ENCODE measurements around the gene EML1. TPM values are rescaled to one million over a fixed set of nuclear protein-coding genes. Genes with fewer than 3 reads are reported as not detected.

The EML1 gene
- polyA plus RNA-seq, 3 donors = 5.2 to 19.6 (median 14.1) TPM

- no peak overlapping the region for H3K27ac ChIP-seq (ENCODE audit: low read depth, low read length)
- WGBS, 3 donors = 85 to 94% (median 91%) methylated on average over 6 of the region's 6 CpGs
Observed at GRCh38 chr14:99812892-99813291, 19.7 kb downstream of the EML1 start.

- 59 to 95% (median 77%) methylated on average over 6 of the region's 6 CpGs for WGBS, 3 donors
- H3K27ac ChIP-seq (ENCODE audit: low read depth, low read length) = no peak overlapping the region
Observed at GRCh38 chr14:99815696-99816095, 22.5 kb downstream of the EML1 start.

- 70 to 91% (median 85%) methylated on average over 7 of the region's 7 CpGs for WGBS, 3 donors
- no peak overlapping the region for H3K27ac ChIP-seq (ENCODE audit: low read depth, low read length)
Observed at GRCh38 chr14:99816217-99816616, 23.0 kb downstream of the EML1 start.

- WGBS, 3 donors = 47 to 91% (median 82%) methylated on average over 3 of the region's 3 CpGs
- H3K27ac ChIP-seq (ENCODE audit: low read depth, low read length) = no peak overlapping the region
Observed at GRCh38 chr14:99816642-99817041, 23.4 kb downstream of the EML1 start.

- H3K27ac ChIP-seq (ENCODE audit: low read depth, low read length) = no peak overlapping the region
- WGBS, 3 donors = 85 to 95% (median 89%) methylated on average over 10 of the region's 10 CpGs
Observed at GRCh38 chr14:99817331-99817730, 24.1 kb downstream of the EML1 start.

- 79 to 90% (median 89%) methylated on average over 11 of the region's 11 CpGs for WGBS, 3 donors
- H3K27ac ChIP-seq (ENCODE audit: low read depth, low read length) = no peak overlapping the region
Observed at GRCh38 chr14:99818503-99819036, 25.4 kb downstream of the EML1 start.

- H3K27ac ChIP-seq (ENCODE audit: low read depth, low read length) = no peak overlapping the region
- WGBS, 3 donors = 43 to 74% (median 45%) methylated on average over 15 of the region's 15 CpGs
Observed at GRCh38 chr14:99819514-99819913, 26.3 kb downstream of the EML1 start.

- WGBS, 3 donors = 86 to 95% (median 91%) methylated on average over 10 of the region's 10 CpGs
- H3K27ac ChIP-seq (ENCODE audit: low read depth, low read length) = no peak overlapping the region
Observed at GRCh38 chr14:99820702-99821331, 27.6 kb downstream of the EML1 start.

GRCh38 chr14:99821519-99822508 is 28.6 kb downstream of the EML1 start:
- WGBS, 3 donors = 33 to 57% (median 40%) methylated on average over 8 of the region's 8 CpGs
- H3K27ac ChIP-seq (ENCODE audit: low read depth, low read length) = no peak overlapping the region

- WGBS, 3 donors = 78 to 87% (median 86%) methylated on average over 18 of the region's 18 CpGs
- H3K27ac ChIP-seq (ENCODE audit: low read depth, low read length) = no peak overlapping the region
Observed at GRCh38 chr14:99822800-99823455, 29.7 kb downstream of the EML1 start.

- WGBS, 3 donors = 92 to 95% (median 94%) methylated on average over 2 of the region's 2 CpGs
- H3K27ac ChIP-seq (ENCODE audit: low read depth, low read length) = no peak overlapping the region
Observed at GRCh38 chr14:99824776-99825175, 31.6 kb downstream of the EML1 start.

GRCh38 chr14:99829450-99829849 is 36.2 kb downstream of the EML1 start:
- 48 to 85% (median 83%) methylated on average over 2 of the region's 2 CpGs for WGBS, 3 donors

GRCh38 chr14:99831303-99831702 is 38.1 kb downstream of the EML1 start:
- 80 to 89% (median 85%) methylated on average over 5 of the region's 5 CpGs for WGBS, 3 donors
- no peak overlapping the region for H3K27ac ChIP-seq (ENCODE audit: low read depth, low read length)

More at GRCh38 chr14:99829450-99829849, 36.2 kb downstream of the EML1 start:
- no peak overlapping the region for H3K27ac ChIP-seq (ENCODE audit: low read depth, low read length)

- H3K27ac ChIP-seq (ENCODE audit: low read depth, low read length) = no peak overlapping the region
- WGBS, 3 donors = 87 to 92% (median 90%) methylated on average over 8 of the region's 8 CpGs
Observed at GRCh38 chr14:99831903-99832685, 38.9 kb downstream of the EML1 start.

GRCh38 chr14:99837822-99838221 is 44.6 kb downstream of the EML1 start:
- WGBS, 3 donors = 89 to 97% (median 92%) methylated on average over 2 of the region's 2 CpGs
- H3K27ac ChIP-seq (ENCODE audit: low read depth, low read length) = no peak overlapping the region

GRCh38 chr14:99838639-99839134 is 45.5 kb downstream of the EML1 start:
- 24 to 77% (median 48%) methylated on average over 14 of the region's 14 CpGs for WGBS, 3 donors

GRCh38 chr14:99839696-99840095 is 46.5 kb downstream of the EML1 start:
- 90 to 96% (median 95%) methylated on average over 8 of the region's 8 CpGs for WGBS, 3 donors
- H3K27ac ChIP-seq (ENCODE audit: low read depth, low read length) = no peak overlapping the region

More at GRCh38 chr14:99838639-99839134, 45.5 kb downstream of the EML1 start:
- no peak overlapping the region for H3K27ac ChIP-seq (ENCODE audit: low read depth, low read length)

GRCh38 chr14:99840265-99840664 is 47.1 kb downstream of the EML1 start:
- no peak overlapping the region for H3K27ac ChIP-seq (ENCODE audit: low read depth, low read length)

More at GRCh38 chr14:99840265-99840664, 47.1 kb downstream of the EML1 start:
- WGBS, 3 donors = 92 to 98% (median 94%) methylated on average over 6 of the region's 6 CpGs

Data from adipose tissue (tissue), 3 donors.